Thyroid gland (tissue), 4 donors: ENCODE data around the gene INSM2.

Experiments used
- POLR2A ChIP-seq, 2 donors: fragments of 450-650 bp; IDR thresholded peaks; one replicate each; pipeline ENCODE4 v1.6.1; 2017; ENCODE audit warnings: antibody characterized with exemption in 2 of 2, mild to moderate bottlenecking in 2 of 2, moderate library complexity in 1 of 2
- TF ChIP-seq, protein P1 (sequence below), 6 experiments: fragments of 200-600 bp in 3 of 6; fragments of 450-650 bp in 3 of 6; sonication (generic) in 3 of 6; IDR thresholded peaks; one replicate each; pipeline ENCODE4 v1.5.1; 2016 to 2019; ENCODE audit warnings: antibody characterized with exemption in 6 of 6, mild to moderate bottlenecking in 2 of 6, inconsistent platforms in 1 of 6, moderate library complexity in 1 of 6

DNA sequence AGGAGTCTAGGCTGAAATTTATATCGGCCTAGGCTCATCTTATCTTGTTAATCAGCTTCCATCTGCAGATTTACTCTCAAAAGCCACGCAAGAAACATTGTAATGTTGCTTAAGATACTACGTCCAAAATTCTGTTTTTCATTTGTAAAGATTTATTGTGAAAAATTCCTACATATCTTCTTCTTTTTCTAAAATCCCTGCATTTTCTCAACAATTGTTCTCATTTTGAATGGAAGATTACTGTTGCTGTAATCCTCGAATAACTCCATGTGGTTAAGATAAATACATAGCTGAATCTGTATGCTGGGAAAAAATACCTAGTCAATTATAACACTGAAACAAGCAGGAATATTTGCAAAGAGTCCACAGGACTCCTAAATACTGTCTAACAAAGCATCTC is 15.6 kb downstream of the INSM2 start:
- TF ChIP-seq, protein P1, sequence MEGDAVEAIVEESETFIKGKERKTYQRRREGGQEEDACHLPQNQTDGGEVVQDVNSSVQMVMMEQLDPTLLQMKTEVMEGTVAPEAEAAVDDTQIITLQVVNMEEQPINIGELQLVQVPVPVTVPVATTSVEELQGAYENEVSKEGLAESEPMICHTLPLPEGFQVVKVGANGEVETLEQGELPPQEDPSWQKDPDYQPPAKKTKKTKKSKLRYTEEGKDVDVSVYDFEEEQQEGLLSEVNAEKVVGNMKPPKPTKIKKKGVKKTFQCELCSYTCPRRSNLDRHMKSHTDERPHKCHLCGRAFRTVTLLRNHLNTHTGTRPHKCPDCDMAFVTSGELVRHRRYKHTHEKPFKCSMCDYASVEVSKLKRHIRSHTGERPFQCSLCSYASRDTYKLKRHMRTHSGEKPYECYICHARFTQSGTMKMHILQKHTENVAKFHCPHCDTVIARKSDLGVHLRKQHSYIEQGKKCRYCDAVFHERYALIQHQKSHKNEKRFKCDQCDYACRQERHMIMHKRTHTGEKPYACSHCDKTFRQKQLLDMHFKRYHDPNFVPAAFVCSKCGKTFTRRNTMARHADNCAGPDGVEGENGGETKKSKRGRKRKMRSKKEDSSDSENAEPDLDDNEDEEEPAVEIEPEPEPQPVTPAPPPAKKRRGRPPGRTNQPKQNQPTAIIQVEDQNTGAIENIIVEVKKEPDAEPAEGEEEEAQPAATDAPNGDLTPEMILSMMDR (IDR thresholded peaks at IDR 0.05) = no peak
- TF ChIP-seq POLR2A (IDR thresholded peaks at IDR 0.05) = no peak
